Dendritic cell treated with granulocyte-macrophage colony-stimulating factor and Interleukin-4, amounts not matched to agents 40 ng/mL and 50 ng/mL, for 4 days (primary cell): ENCODE results near the gene HMCN2.

Source experiments
- H3K27ac Mint-ChIP-seq: one replicate; pipeline ENCODE4 v1.8.0; 2022; ENCODE audit warnings: mild to moderate bottlenecking, mixed read lengths
- H3K27me3 Mint-ChIP-seq: one replicate; pipeline ENCODE4 v1.8.0; 2022; ENCODE audit warnings: mild to moderate bottlenecking, mixed read lengths
- H3K36me3 Mint-ChIP-seq: one replicate; pipeline ENCODE4 v1.8.0; 2022; ENCODE audit warnings: low read depth, mixed read lengths
- H3K4me1 Mint-ChIP-seq: one replicate; pipeline ENCODE4 v1.8.0; 2022; ENCODE audit warnings: low read depth, mixed read lengths
- H3K4me3 Mint-ChIP-seq: one replicate; pipeline ENCODE4 v1.8.0; 2022; ENCODE audit warnings: mild to moderate bottlenecking, moderate library complexity, mixed read lengths
- H3K9me3 Mint-ChIP-seq: one replicate; pipeline ENCODE4 v1.8.0; 2022; ENCODE audit warnings: mixed read lengths
- intact Hi-C: fragments of 100-400 bp; cut with micrococcal nuclease; formaldehyde crosslinking; loops from one replicate; pipeline ENCODE4 v1.15.0; 2022

The HMCN2 gene

GRCh38 chr9:130265431-130266235, at the start of gene HMCN2:
TSS of gene HMCN2 (plus strand) at chr9:130265760. CDS start at chr9:130265879, 119 bp downstream.
- Mint-ChIP-seq H3K27me3 (peaks cover 71% of the 10 kb centered on the region), H3K4me3 (no peak within 1 kb of the TSS), H3K4me1 (peaks cover 28% of the 10 kb centered on the region), H3K9me3 (no peaks in the 10 kb centered on the region), H3K27ac (no peak within 1 kb of the TSS), H3K36me3 (no peaks in the 10 kb centered on the region)
- intact Hi-C loops, result no loop called here

- H3K9me3 Mint-ChIP-seq, result no peaks in the 10 kb centered on the region
- H3K4me3 Mint-ChIP-seq, result no peak overlapping the region
- peaks cover 4% of the 10 kb centered on the region for H3K27me3 Mint-ChIP-seq
- H3K27ac Mint-ChIP-seq, result no peak overlapping the region
- no peaks in the 10 kb centered on the region for H3K4me1 Mint-ChIP-seq
- intact Hi-C loops, result no loop called here
- H3K36me3 Mint-ChIP-seq, result no peaks in the 10 kb centered on the region
These were observed 47.7 kb upstream of the HMCN2 start for GRCh38 chr9:130217838-130218237.

GRCh38 chr9:130219661-130220096, 45.9 kb upstream of the HMCN2 start:
- peaks cover 4% of the 10 kb centered on the region for H3K27me3 Mint-ChIP-seq
- no peaks in the 10 kb centered on the region for H3K4me1 Mint-ChIP-seq
- intact Hi-C loops, result no loop called here
- H3K4me3 Mint-ChIP-seq, result no peak overlapping the region
- no peaks in the 10 kb centered on the region for H3K9me3 Mint-ChIP-seq
- H3K27ac Mint-ChIP-seq, result no peak overlapping the region
- H3K36me3 Mint-ChIP-seq, result no peaks in the 10 kb centered on the region

GRCh38 chr9:130220352-130220751, 45.2 kb upstream of the HMCN2 start:
- no peaks in the 10 kb centered on the region for H3K36me3 Mint-ChIP-seq
- H3K9me3 Mint-ChIP-seq, result no peaks in the 10 kb centered on the region
- intact Hi-C loops, result no loop called here
- H3K27me3 Mint-ChIP-seq, result peaks cover under 1% of the 10 kb centered on the region
- H3K4me3 Mint-ChIP-seq, result no peak overlapping the region
- H3K4me1 Mint-ChIP-seq, result no peaks in the 10 kb centered on the region
- no peak overlapping the region for H3K27ac Mint-ChIP-seq

- Mint-ChIP-seq H3K4me3 (no peak overlapping the region), H3K27ac (no peak overlapping the region)
These were observed 42.7 kb upstream of the HMCN2 start for GRCh38 chr9:130222833-130223232.

GRCh38 chr9:130225071-130225470, 40.5 kb upstream of the HMCN2 start:
- Mint-ChIP-seq H3K4me3 (no peak overlapping the region), H3K27ac (no peak overlapping the region), H3K4me1 (no peaks in the 10 kb centered on the region), H3K27me3 (peaks cover 1% of the 10 kb centered on the region), H3K36me3 (no peaks in the 10 kb centered on the region), H3K9me3 (peaks cover 12% of the 10 kb centered on the region)
- intact Hi-C loops, result no loop called here

More at GRCh38 chr9:130222833-130223232, 42.7 kb upstream of the HMCN2 start:
- Mint-ChIP-seq H3K9me3 (peaks cover 8% of the 10 kb centered on the region), H3K27me3 (no peaks in the 10 kb centered on the region), H3K36me3 (no peaks in the 10 kb centered on the region), H3K4me1 (no peaks in the 10 kb centered on the region)
- intact Hi-C loops, result no loop called here

- H3K4me3 Mint-ChIP-seq, result no peak overlapping the region
- peaks cover 12% of the 10 kb centered on the region for H3K9me3 Mint-ChIP-seq
- intact Hi-C loops, result no loop called here
- no peak overlapping the region for H3K27ac Mint-ChIP-seq
- peaks cover 1% of the 10 kb centered on the region for H3K27me3 Mint-ChIP-seq
- H3K36me3 Mint-ChIP-seq, result no peaks in the 10 kb centered on the region
- no peaks in the 10 kb centered on the region for H3K4me1 Mint-ChIP-seq
These were observed 40.0 kb upstream of the HMCN2 start for GRCh38 chr9:130225586-130225985.

GRCh38 chr9:130226112-130226511, 39.4 kb upstream of the HMCN2 start:
- intact Hi-C loops, result no loop called here
- peaks cover 1% of the 10 kb centered on the region for H3K27me3 Mint-ChIP-seq

GRCh38 chr9:130227833-130228232, 37.7 kb upstream of the HMCN2 start:
- peaks cover 3% of the 10 kb centered on the region for H3K27me3 Mint-ChIP-seq
- H3K27ac Mint-ChIP-seq, result no peak overlapping the region
- H3K4me1 Mint-ChIP-seq, result no peaks in the 10 kb centered on the region
- intact Hi-C loops, result no loop called here
- H3K36me3 Mint-ChIP-seq, result no peaks in the 10 kb centered on the region
- peaks cover 12% of the 10 kb centered on the region for H3K9me3 Mint-ChIP-seq
- no peak overlapping the region for H3K4me3 Mint-ChIP-seq

More at GRCh38 chr9:130226112-130226511, 39.4 kb upstream of the HMCN2 start:
- Mint-ChIP-seq H3K27ac (no peak overlapping the region), H3K36me3 (no peaks in the 10 kb centered on the region), H3K9me3 (peaks cover 12% of the 10 kb centered on the region), H3K4me3 (no peak overlapping the region), H3K4me1 (no peaks in the 10 kb centered on the region)

- Mint-ChIP-seq H3K4me1 (no peaks in the 10 kb centered on the region), H3K36me3 (no peaks in the 10 kb centered on the region), H3K27me3 (peaks cover 4% of the 10 kb centered on the region), H3K9me3 (peaks cover 12% of the 10 kb centered on the region), H3K4me3 (no peak overlapping the region), H3K27ac (no peak overlapping the region)
- intact Hi-C loops, result no loop called here
These were observed 35.8 kb upstream of the HMCN2 start for GRCh38 chr9:130229759-130230158.

GRCh38 chr9:130230631-130231030, 34.9 kb upstream of the HMCN2 start:
- Mint-ChIP-seq H3K9me3 (peaks cover 12% of the 10 kb centered on the region), H3K4me1 (no peaks in the 10 kb centered on the region), H3K27ac (no peak overlapping the region), H3K36me3 (no peaks in the 10 kb centered on the region), H3K4me3 (no peak overlapping the region), H3K27me3 (peaks cover 4% of the 10 kb centered on the region)
- intact Hi-C loops, result no loop called here

- Mint-ChIP-seq H3K27ac (no peak overlapping the region), H3K4me3 (no peak overlapping the region), H3K9me3 (peaks cover 2% of the 10 kb centered on the region), H3K4me1 (peaks cover 4% of the 10 kb centered on the region), H3K27me3 (peaks cover 4% of the 10 kb centered on the region), H3K36me3 (no peaks in the 10 kb centered on the region)
- intact Hi-C loops, result no loop called here
These were observed 32.5 kb upstream of the HMCN2 start for GRCh38 chr9:130232899-130233586.

GRCh38 chr9:130233587-130233945, 32.0 kb upstream of the HMCN2 start:
- peaks cover 4% of the 10 kb centered on the region for H3K4me1 Mint-ChIP-seq
- H3K4me3 Mint-ChIP-seq, result no peak overlapping the region
- no peak overlapping the region for H3K27ac Mint-ChIP-seq
- H3K9me3 Mint-ChIP-seq, result no peaks in the 10 kb centered on the region
- no peaks in the 10 kb centered on the region for H3K36me3 Mint-ChIP-seq
- intact Hi-C loops, result no loop called here
- peaks cover 3% of the 10 kb centered on the region for H3K27me3 Mint-ChIP-seq

GRCh38 chr9:130234340-130235260, 31.0 kb upstream of the HMCN2 start:
- no peaks in the 10 kb centered on the region for H3K9me3 Mint-ChIP-seq

More at GRCh38 chr9:130234340-130235260, 31.0 kb upstream of the HMCN2 start:
- no peak overlapping the region for H3K4me3 Mint-ChIP-seq
- H3K4me1 Mint-ChIP-seq, result peaks cover 4% of the 10 kb centered on the region
- H3K36me3 Mint-ChIP-seq, result no peaks in the 10 kb centered on the region
- intact Hi-C loops, result no loop called here
- no peak overlapping the region for H3K27ac Mint-ChIP-seq
- peaks cover 3% of the 10 kb centered on the region for H3K27me3 Mint-ChIP-seq
